Naive thymus-derived CD8-positive, alpha-beta T cell (primary cell): ENCODE measurements around the gene HTR3D. TPM values are rescaled to one million over a fixed set of nuclear protein-coding genes. Genes with fewer than 3 reads are reported as not detected.
"Not testable (repeated sequence)": the region's sequence is repeated elsewhere in the genome, so short reads cannot be mapped to it uniquely, and the experiment has no call there.

Source experiments
- ATAC-seq, 2 donors: fragments of 150-1000 bp; cut with Tn5 transposase in 1 of 2; sonication (Bioruptor Pico), chemical (Tn5 transposase) in 1 of 2; 1 replicate in 1 of 2; 2 replicates in 1 of 2; pipeline ENCODE4 v1.10.0; 2021; ENCODE audit warnings: mild to moderate bottlenecking in 2 of 2, moderate library complexity in 2 of 2
- POLR2A ChIA-PET: fragments of 350-600 bp; sonication (Branson Sonifier 250); formaldehyde crosslinking; loops from one replicate; lab custom pipeline; 2021; ENCODE audit warnings: antibody characterized with exemption; lab: Charles Lee
- DNase-seq, 10 donors: peaks; one replicate each; pipeline versions ENCODE4 v3.0.0 to v3.0.0-alpha.2; 2020 to 2022
- H3K27ac Mint-ChIP-seq, 10 donors: one replicate each; pipeline ENCODE4 v1.8.0; 2020 to 2022; ENCODE audit warnings: mild to moderate bottlenecking in 10 of 10, mixed read lengths in 10 of 10, moderate library complexity in 4 of 10, inconsistent platforms in 1 of 10
- H3K27me3 Mint-ChIP-seq, 5 donors: one replicate each; pipeline ENCODE4 v1.8.0; 2021 to 2022; ENCODE audit warnings: mixed read lengths in 5 of 5
- H3K36me3 Mint-ChIP-seq, 3 donors: one replicate each; pipeline ENCODE4 v1.8.0; 2020 to 2022; ENCODE audit warnings: mixed read lengths in 3 of 3, mild to moderate bottlenecking in 2 of 3, inconsistent platforms in 1 of 3
- H3K4me1 Mint-ChIP-seq, 4 donors: one replicate each; pipeline ENCODE4 v1.8.0; 2021 to 2022; ENCODE audit warnings: mixed read lengths in 4 of 4
- H3K4me3 Mint-ChIP-seq, 10 donors: one replicate each; pipeline ENCODE4 v1.8.0; 2020 to 2022; ENCODE audit warnings: mild to moderate bottlenecking in 10 of 10, mixed read lengths in 10 of 10, moderate library complexity in 6 of 10, inconsistent platforms in 1 of 10
- H3K9me3 Mint-ChIP-seq, 9 donors: one replicate each; pipeline ENCODE4 v1.8.0; 2020 to 2022; ENCODE audit warnings: mixed read lengths in 9 of 9, mild to moderate bottlenecking in 3 of 9, inconsistent platforms in 1 of 9, moderate library complexity in 1 of 9
- polyA plus RNA-seq, 3 donors: library from polyadenylated mRNA; unstranded; fragments of 300-500 nt; fragmentation: Illumina TruSeq; gene quantifications; one replicate each; pipeline ENCODE4 v1.2.3, GENCODE V29; 2021
- total RNA-seq, 8 experiments: library from RNA in 2 of 8; stranded (reverse) in 2 of 8; gene quantifications; one replicate each; pipeline ENCODE4 v1.2.3 and lab custom pipeline; 2021 to 2026

Gene HTR3D
- total and polyA plus RNA-seq, 5 experiments from 2014 or later, result not detected

GRCh38 chr3:184052767-184053166, 21.2 kb downstream of the HTR3D start, which contains the start of gene HTR3C:
Gene HTR3C (plus strand): TSS chr3:184053047. CDS start chr3:184053081, 34 bp downstream.
- Mint-ChIP-seq H3K4me3 (no peak within 1 kb of the TSS), H3K36me3 (no peaks in the 10 kb centered on the region), H3K4me1 (no peaks in the 10 kb centered on the region), H3K27ac (no peak within 1 kb of the TSS), H3K9me3 (no peaks in the 10 kb centered on the region), H3K27me3 (peaks cover 6 to 13% (median 10%) of the 10 kb centered on the region in 5 donors)
- DNase-seq, result no peak
- POLR2A ChIA-PET, result no interaction called here
- ATAC-seq, result no peak

GRCh38 chr3:184058029-184058428, 26.5 kb downstream of the HTR3D start:
- Mint-ChIP-seq H3K4me1 (no peaks in the 10 kb centered on the region), H3K36me3 (no peaks in the 10 kb centered on the region), H3K4me3 (no peak overlapping the region), H3K9me3 (no peaks in the 10 kb centered on the region), H3K27ac (no peak overlapping the region), H3K27me3 (peaks cover 0 to 13% (median 4%) of the 10 kb centered on the region in 5 donors)
- POLR2A ChIA-PET, result no interaction called here
- no peak for DNase-seq
- no peak for ATAC-seq

GRCh38 chr3:184059424-184059823, 27.9 kb downstream of the HTR3D start:
- POLR2A ChIA-PET, result no interaction called here
- H3K9me3 Mint-ChIP-seq, result no peaks in the 10 kb centered on the region
- ATAC-seq, result no peak
- DNase-seq, result no peak
- H3K4me1 Mint-ChIP-seq, result no peaks in the 10 kb centered on the region
- no peaks in the 10 kb centered on the region for H3K36me3 Mint-ChIP-seq
- H3K27ac Mint-ChIP-seq, result no peak overlapping the region
- H3K4me3 Mint-ChIP-seq, result no peak overlapping the region
- peaks cover 0 to 9% (median 2%) of the 10 kb centered on the region in 5 donors for H3K27me3 Mint-ChIP-seq

GRCh38 chr3:184062637-184063036, 31.1 kb downstream of the HTR3D start:
- DNase-seq (no peak), ATAC-seq (no peak)
- POLR2A ChIA-PET, result no interaction called here
- Mint-ChIP-seq H3K27me3 (peaks cover 0 to 5% (median 0%) of the 10 kb centered on the region in 5 donors), H3K4me1 (no peaks in the 10 kb centered on the region), H3K9me3 (no peaks in the 10 kb centered on the region), H3K4me3 (no peak overlapping the region), H3K27ac (no peak overlapping the region), H3K36me3 (no peaks in the 10 kb centered on the region)

GRCh38 chr3:184066211-184066610, 34.7 kb downstream of the HTR3D start:
- Mint-ChIP-seq H3K27me3 (peaks cover 0 to 10% (median 6%) of the 10 kb centered on the region in 5 donors), H3K36me3 (peaks cover 0 to 14% (median 6%) of the 10 kb centered on the region in 3 donors), H3K27ac (no peak overlapping the region), H3K4me1 (no peaks in the 10 kb centered on the region), H3K9me3 (peaks cover 0 to 15% (median 8%) of the 10 kb centered on the region in 9 donors), H3K4me3 (no peak overlapping the region)
- ATAC-seq (no peak), DNase-seq (no peak)
- POLR2A ChIA-PET, result no interaction called here

GRCh38 chr3:184067573-184068055, 36.1 kb downstream of the HTR3D start:
- peaks cover 0 to 15% (median 7%) of the 10 kb centered on the region in 3 donors for H3K36me3 Mint-ChIP-seq
- H3K9me3 Mint-ChIP-seq, result peaks cover 0 to 16% (median 9%) of the 10 kb centered on the region in 9 donors
- peaks cover 0 to 11% (median 6%) of the 10 kb centered on the region in 5 donors for H3K27me3 Mint-ChIP-seq
- ATAC-seq (no peak), DNase-seq (no peak)
- H3K4me3 Mint-ChIP-seq, result no peak overlapping the region
- H3K27ac Mint-ChIP-seq, result no peak overlapping the region
- POLR2A ChIA-PET, result no interaction called here
- no peaks in the 10 kb centered on the region for H3K4me1 Mint-ChIP-seq

GRCh38 chr3:184068344-184068743, 36.8 kb downstream of the HTR3D start:
- Mint-ChIP-seq H3K4me3 (no peak overlapping the region), H3K9me3 (peaks cover 0 to 16% (median 9%) of the 10 kb centered on the region in 9 donors), H3K27ac (no peak overlapping the region), H3K36me3 (peaks cover 0 to 15% (median 7%) of the 10 kb centered on the region in 3 donors), H3K27me3 (peaks cover 0 to 11% (median 6%) of the 10 kb centered on the region in 5 donors), H3K4me1 (no peaks in the 10 kb centered on the region)
- POLR2A ChIA-PET, result no interaction called here
- ATAC-seq (no peak), DNase-seq (no peak)

- H3K9me3 Mint-ChIP-seq, result peaks cover 0 to 16% (median 9%) of the 10 kb centered on the region in 9 donors
- POLR2A ChIA-PET, result not testable (repeated sequence)
Measured at GRCh38 chr3:184071142-184071541, 39.6 kb downstream of the HTR3D start.

GRCh38 chr3:184073621-184074020, 42.1 kb downstream of the HTR3D start:
- peaks cover 0 to 15% (median 8%) of the 10 kb centered on the region in 9 donors for H3K9me3 Mint-ChIP-seq
- H3K4me3 Mint-ChIP-seq, result no peak overlapping the region
- DNase-seq, result no peak
- peaks cover 0 to 12% (median 7%) of the 10 kb centered on the region in 3 donors for H3K36me3 Mint-ChIP-seq
- H3K27ac Mint-ChIP-seq, result no peak overlapping the region
- peaks cover 3 to 12% (median 7%) of the 10 kb centered on the region in 5 donors for H3K27me3 Mint-ChIP-seq
- POLR2A ChIA-PET, result no interaction called here
- no peak for ATAC-seq
- no peaks in the 10 kb centered on the region for H3K4me1 Mint-ChIP-seq

More at GRCh38 chr3:184071142-184071541, 39.6 kb downstream of the HTR3D start:
- H3K27ac Mint-ChIP-seq, H3K4me3 Mint-ChIP-seq, ATAC-seq, H3K4me1 Mint-ChIP-seq, DNase-seq: not testable (repeated sequence)
- Mint-ChIP-seq H3K36me3 (peaks cover 0 to 15% (median 7%) of the 10 kb centered on the region in 3 donors), H3K27me3 (peaks cover 0 to 11% (median 5%) of the 10 kb centered on the region in 5 donors)

- H3K27ac Mint-ChIP-seq, result no peak overlapping the region
- peaks cover 0 to 7% (median 3%) of the 10 kb centered on the region in 9 donors for H3K9me3 Mint-ChIP-seq
- no peaks in the 10 kb centered on the region for H3K4me1 Mint-ChIP-seq
- ATAC-seq (no peak), DNase-seq (no peak)
- POLR2A ChIA-PET, result no interaction called here
- H3K36me3 Mint-ChIP-seq, result peaks cover 0 to 4% (median 4%) of the 10 kb centered on the region in 3 donors
- H3K4me3 Mint-ChIP-seq, result no peak overlapping the region
- H3K27me3 Mint-ChIP-seq, result peaks cover 3 to 8% (median 5%) of the 10 kb centered on the region in 5 donors
Measured at GRCh38 chr3:184075901-184076300, 44.4 kb downstream of the HTR3D start.

GRCh38 chr3:184077881-184078280, 46.3 kb downstream of the HTR3D start:
- ATAC-seq (no peak), DNase-seq (no peak)
- Mint-ChIP-seq H3K36me3 (no peaks in the 10 kb centered on the region), H3K4me1 (no peaks in the 10 kb centered on the region), H3K27ac (peak overlapping the region in 1 of 10 donors; percentile 43), H3K9me3 (peaks cover 0 to 2% (median 0%) of the 10 kb centered on the region in 9 donors), H3K4me3 (no peak overlapping the region), H3K27me3 (peaks cover 0 to 6% (median 3%) of the 10 kb centered on the region in 5 donors)
- POLR2A ChIA-PET, result no interaction called here

GRCh38 chr3:184078851-184079250, 47.3 kb downstream of the HTR3D start:
- no peak overlapping the region for H3K27ac Mint-ChIP-seq
- H3K9me3 Mint-ChIP-seq, result peaks cover 0 to 2% (median 0%) of the 10 kb centered on the region in 9 donors
- POLR2A ChIA-PET, result no interaction called here
- H3K4me3 Mint-ChIP-seq, result no peak overlapping the region
- ATAC-seq (no peak), DNase-seq (no peak)
- no peaks in the 10 kb centered on the region for H3K4me1 Mint-ChIP-seq
- H3K27me3 Mint-ChIP-seq, result peaks cover 0 to 6% (median 3%) of the 10 kb centered on the region in 5 donors
- H3K36me3 Mint-ChIP-seq, result no peaks in the 10 kb centered on the region

- DNase-seq (no peak), ATAC-seq (no peak)
- POLR2A ChIA-PET, result no interaction called here
- Mint-ChIP-seq H3K4me3 (no peak overlapping the region), H3K4me1 (peaks cover 0 to 8% (median 6%) of the 10 kb centered on the region in 4 donors), H3K9me3 (peaks cover 0 to 15% (median 7%) of the 10 kb centered on the region in 9 donors), H3K27me3 (peaks cover 0 to 6% (median 3%) of the 10 kb centered on the region in 5 donors), H3K27ac (no peak overlapping the region), H3K36me3 (peaks cover 0 to 11% (median 0%) of the 10 kb centered on the region in 3 donors)
Measured at GRCh38 chr3:184081116-184081830, 49.7 kb downstream of the HTR3D start.
